ENCODE results near the gene HK3. TPM values are rescaled to one million over a fixed set of nuclear protein-coding genes. Genes with fewer than 3 reads are reported as not detected.

Gene HK3
- total and polyA plus RNA-seq, 2 donors from 2014 or later: 2.0 to 21.2 TPM

GRCh38 chr5:176922817-176923216, 23.7 kb upstream of the HK3 start:
- Histone ChIP-seq H3K4me1 (ENCODE audit: control insufficient read depth in 2 of 3, insufficient read depth in 2 of 3, low read depth in 1 of 3, low read length in 3 of 3) (no peaks in the 10 kb centered on the region), H3K9me3 (ENCODE audit: control insufficient read depth in 2 of 3, insufficient read depth in 1 of 3, low read length in 3 of 3) (no peaks in the 10 kb centered on the region), H3K9ac (ENCODE audit: low read length in 3 of 3) (no peak overlapping the region), H3K4me3 (ENCODE audit: low read length in 3 of 3) (no peak overlapping the region), H3K27me3 (ENCODE audit: control insufficient read depth, insufficient read depth, low read length) (no peaks in the 10 kb centered on the region), H3K27ac (ENCODE audit: low read depth in 2 of 2, low read length in 2 of 2) (no peak overlapping the region), H3K36me3 (ENCODE audit: control insufficient read depth in 2 of 3, insufficient read depth in 3 of 3, low read length in 3 of 3) (peaks cover 0 to 2% (median 0%) of the 10 kb centered on the region in 3 donors)
- TF ChIP-seq CTCF (IDR thresholded peaks at IDR 0.05; ENCODE audit: borderline replicate concordance, extremely low read depth, insufficient read depth): no peak
- intact Hi-C loops (cut with DNase I): no loop called here
- FAIRE-seq: no peak
- DNase-seq: no peak

- no peak overlapping the region for H3K4me3 ChIP-seq (ENCODE audit: low read length in 3 of 3)
- no peaks in the 10 kb centered on the region for H3K27me3 ChIP-seq (ENCODE audit: control insufficient read depth, insufficient read depth, low read length)
- intact Hi-C loops (cut with DNase I): no loop called here
- DNase-seq: no peak
- H3K9ac ChIP-seq (ENCODE audit: low read length in 3 of 3): no peak overlapping the region
- peaks cover 0 to 2% (median 0%) of the 10 kb centered on the region in 3 donors for H3K36me3 ChIP-seq (ENCODE audit: control insufficient read depth in 2 of 3, insufficient read depth in 3 of 3, low read length in 3 of 3)
- H3K4me1 ChIP-seq (ENCODE audit: control insufficient read depth in 2 of 3, insufficient read depth in 2 of 3, low read depth in 1 of 3, low read length in 3 of 3): no peaks in the 10 kb centered on the region
- TF ChIP-seq CTCF (IDR thresholded peaks at IDR 0.05; ENCODE audit: borderline replicate concordance, extremely low read depth, insufficient read depth): no peak
- no peak overlapping the region for H3K27ac ChIP-seq (ENCODE audit: low read depth in 2 of 2, low read length in 2 of 2)
- FAIRE-seq: no peak
- H3K9me3 ChIP-seq (ENCODE audit: control insufficient read depth in 2 of 3, insufficient read depth in 1 of 3, low read length in 3 of 3): no peaks in the 10 kb centered on the region
Observed at GRCh38 chr5:176921714-176922113, 22.6 kb upstream of the HK3 start.

GRCh38 chr5:176918613-176919012, 19.5 kb upstream of the HK3 start:
- Histone ChIP-seq H3K27ac (ENCODE audit: low read depth in 2 of 2, low read length in 2 of 2) (no peak overlapping the region), H3K36me3 (ENCODE audit: control insufficient read depth in 2 of 3, insufficient read depth in 3 of 3, low read length in 3 of 3) (peaks cover 0 to 6% (median 2%) of the 10 kb centered on the region in 3 donors), H3K27me3 (ENCODE audit: control insufficient read depth, insufficient read depth, low read length) (no peaks in the 10 kb centered on the region), H3K9ac (ENCODE audit: low read length in 3 of 3) (no peak overlapping the region), H3K4me3 (ENCODE audit: low read length in 3 of 3) (no peak overlapping the region), H3K4me1 (ENCODE audit: control insufficient read depth in 2 of 3, insufficient read depth in 2 of 3, low read depth in 1 of 3, low read length in 3 of 3) (no peaks in the 10 kb centered on the region), H3K9me3 (ENCODE audit: control insufficient read depth in 2 of 3, insufficient read depth in 1 of 3, low read length in 3 of 3) (no peaks in the 10 kb centered on the region)
- no peak for TF ChIP-seq CTCF (IDR thresholded peaks at IDR 0.05; ENCODE audit: borderline replicate concordance, extremely low read depth, insufficient read depth)
- no peak for DNase-seq
- intact Hi-C loops (cut with DNase I): no loop called here
- FAIRE-seq: no peak

GRCh38 chr5:176916337-176916736, 17.2 kb upstream of the HK3 start:
- no peaks in the 10 kb centered on the region for H3K9me3 ChIP-seq (ENCODE audit: control insufficient read depth in 2 of 3, insufficient read depth in 1 of 3, low read length in 3 of 3)
- no peak overlapping the region for H3K4me3 ChIP-seq (ENCODE audit: low read length in 3 of 3)
- H3K9ac ChIP-seq (ENCODE audit: low read length in 3 of 3): no peak overlapping the region
- H3K27ac ChIP-seq (ENCODE audit: low read depth in 2 of 2, low read length in 2 of 2): no peak overlapping the region
- intact Hi-C loops (cut with DNase I): no loop called here
- peaks cover 0 to 12% (median 0%) of the 10 kb centered on the region in 3 donors for H3K36me3 ChIP-seq (ENCODE audit: control insufficient read depth in 2 of 3, insufficient read depth in 3 of 3, low read length in 3 of 3)
- H3K4me1 ChIP-seq (ENCODE audit: control insufficient read depth in 2 of 3, insufficient read depth in 2 of 3, low read depth in 1 of 3, low read length in 3 of 3): no peaks in the 10 kb centered on the region
- no peaks in the 10 kb centered on the region for H3K27me3 ChIP-seq (ENCODE audit: control insufficient read depth, insufficient read depth, low read length)
- no peak for TF ChIP-seq CTCF (IDR thresholded peaks at IDR 0.05; ENCODE audit: borderline replicate concordance, extremely low read depth, insufficient read depth)
- DNase-seq (no peak), FAIRE-seq (no peak)

All from kidney (tissue), 14 donors.